Stimulated activated CD4-positive, alpha-beta T cell treated with anti-CD3 and anti-CD28 coated beads, Interleukin-2, amount 100 ng/mL, for 4 hours (primary cell): ENCODE results near the gene MBD4.
"Not testable (repeated sequence)": the region's sequence is repeated elsewhere in the genome, so short reads cannot be mapped to it uniquely, and the experiment has no call there.

Experiments used
- DNase-seq: peaks from one replicate; pipeline ENCODE4 v3.0.0-alpha.2; 2020; ENCODE audit warnings: low read depth

Gene MBD4

GRCh38 chr3:129429602-129430001 lies 10.1 kb downstream of the MBD4 start:
- no peak for DNase-seq

DNA sequence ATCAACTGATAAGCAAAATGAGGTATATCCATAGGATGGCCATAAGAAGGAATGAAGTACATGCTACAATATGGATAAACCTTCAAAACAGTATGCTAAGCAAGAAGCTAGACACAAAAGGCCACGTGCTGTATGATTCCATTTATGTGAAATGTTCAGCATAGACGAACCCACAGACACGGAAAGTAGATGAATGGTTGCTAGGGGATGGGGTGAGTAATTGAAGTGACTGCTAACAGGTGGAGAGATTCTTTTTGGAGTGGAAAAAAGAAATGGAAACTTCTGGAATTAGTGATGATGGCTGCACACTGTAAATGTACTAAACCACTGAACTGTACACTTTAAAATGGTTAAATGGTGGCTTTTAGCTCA lies 10.7 kb downstream of the MBD4 start:
- no peak for DNase-seq

DNA sequence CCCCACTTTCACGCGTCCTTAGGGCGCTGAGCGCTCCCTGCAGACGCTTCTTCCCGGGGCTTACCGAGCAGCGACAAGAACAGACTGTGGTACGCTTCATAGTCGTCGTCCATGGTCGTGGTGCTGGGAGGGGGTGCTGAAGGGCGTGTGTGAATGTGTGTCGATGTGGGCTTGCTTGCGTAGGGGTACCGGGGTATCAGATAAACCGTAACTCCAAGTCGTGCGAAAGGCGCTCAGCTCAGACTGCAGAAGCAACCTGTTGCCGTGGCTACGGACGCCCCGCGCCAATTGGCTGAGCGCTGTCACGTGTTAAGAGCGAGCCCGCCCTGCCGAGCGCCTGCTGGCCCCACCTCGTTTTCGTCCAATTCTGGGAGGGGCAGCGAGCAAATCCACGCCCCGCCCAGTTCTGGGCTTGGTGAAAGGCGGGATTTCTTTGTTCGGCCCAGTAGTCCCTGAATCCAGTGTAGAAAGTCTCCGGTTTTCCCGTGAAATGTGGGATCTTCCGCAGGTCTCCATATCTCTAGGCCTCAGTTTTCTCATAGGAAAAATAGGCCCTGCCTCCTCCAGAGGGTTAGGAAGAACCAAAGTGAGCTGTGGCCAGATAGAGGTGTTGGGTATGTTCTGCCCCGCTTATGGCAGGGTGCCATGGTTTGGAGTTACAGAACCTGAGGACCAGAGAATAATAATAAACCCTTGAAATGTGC lies 11.2 kb downstream of the MBD4 start, which contains the start of gene EFCAB12:
EFCAB12 (minus strand) TSS at position 261 of the 704 bp plus-strand sequence; CDS start at position 113, 148 bp downstream.
- peak; percentile 82 for DNase-seq

DNA sequence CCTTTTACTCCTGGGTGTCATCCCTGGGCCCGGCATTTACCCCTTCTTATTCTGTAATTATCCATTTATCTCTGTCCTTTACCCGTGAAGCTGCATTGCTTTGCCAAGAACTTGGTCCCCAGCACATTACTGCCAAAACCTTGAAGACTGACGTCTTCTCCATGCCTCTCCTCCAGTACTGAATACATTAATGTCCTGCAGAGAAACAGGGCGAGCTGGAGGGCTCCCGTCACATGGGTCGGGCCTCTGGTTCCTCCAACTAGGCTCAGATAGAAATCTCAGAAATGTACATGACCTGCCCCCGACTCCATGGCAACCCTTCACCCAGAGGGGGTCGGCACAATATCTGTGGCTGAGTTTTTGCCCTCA lies 11.8 kb downstream of the MBD4 start:
- DNase-seq, result no peak

GRCh38 chr3:129425619-129426018 lies 14.1 kb downstream of the MBD4 start:
- no peak for DNase-seq

GRCh38 chr3:129425213-129425612 lies 14.5 kb downstream of the MBD4 start:
- DNase-seq, result no peak

GRCh38 chr3:129424185-129424841 lies 15.4 kb downstream of the MBD4 start:
- DNase-seq, result no peak

DNA sequence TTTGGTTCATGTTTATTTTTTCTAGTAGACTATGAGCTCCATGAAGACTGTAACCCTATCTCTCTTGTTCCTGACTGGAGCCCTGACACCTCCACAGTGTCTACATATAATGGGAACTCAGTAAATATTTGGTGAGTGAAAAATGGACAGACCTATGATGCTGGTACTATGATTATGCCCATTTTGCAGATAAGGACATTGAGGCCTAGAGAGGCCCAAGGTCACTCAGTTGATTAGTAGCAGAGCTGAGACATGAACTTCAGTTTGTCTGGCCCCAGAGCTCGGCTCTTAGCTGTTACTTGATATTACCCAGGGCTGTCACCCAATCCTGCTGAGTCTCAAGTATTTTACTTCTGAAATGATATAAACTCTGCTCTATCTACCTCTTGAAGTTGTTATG lies 16.9 kb downstream of the MBD4 start:
- DNase-seq, result no peak

DNA sequence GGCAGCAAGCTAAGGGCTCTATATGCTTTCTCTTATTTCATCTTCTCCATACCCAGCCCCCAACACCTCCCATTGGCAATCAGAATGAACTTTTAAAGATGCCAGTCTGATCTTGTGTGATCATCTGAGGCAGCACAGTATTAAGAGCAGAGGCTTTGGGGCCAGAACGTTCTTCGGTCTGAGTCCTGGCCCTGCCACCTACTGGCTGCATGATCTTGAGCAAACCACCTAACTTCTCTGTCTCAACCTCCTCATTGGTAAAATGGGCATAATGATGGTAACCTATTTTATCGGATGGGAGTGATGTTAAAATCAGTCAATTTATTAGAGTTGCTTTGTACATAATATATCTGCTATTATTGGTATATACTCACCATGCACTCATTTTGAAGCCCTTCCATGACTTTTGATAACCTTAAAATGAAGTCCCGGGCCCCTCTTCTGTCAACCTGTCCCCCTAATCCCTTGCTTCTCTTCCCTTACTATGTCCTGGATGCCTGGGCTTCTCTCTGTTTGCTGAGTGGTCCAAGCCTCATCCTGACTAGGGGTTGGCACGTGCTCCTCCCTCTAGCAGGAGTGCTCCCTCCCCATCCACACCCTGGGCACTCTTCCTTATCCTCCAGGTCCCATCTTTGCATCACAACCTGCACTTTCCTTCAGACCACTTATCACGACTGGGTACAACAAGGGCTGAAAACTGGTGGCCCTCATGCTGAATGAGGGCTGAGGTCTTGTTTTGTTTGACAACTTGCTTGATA lies 17.6 kb downstream of the MBD4 start:
- DNase-seq, result no peak

- no peak for DNase-seq
These were observed 18.4 kb downstream of the MBD4 start for GRCh38 chr3:129421236-129421883.

GRCh38 chr3:129419476-129419875 lies 20.3 kb downstream of the MBD4 start:
- no peak for DNase-seq

DNA sequence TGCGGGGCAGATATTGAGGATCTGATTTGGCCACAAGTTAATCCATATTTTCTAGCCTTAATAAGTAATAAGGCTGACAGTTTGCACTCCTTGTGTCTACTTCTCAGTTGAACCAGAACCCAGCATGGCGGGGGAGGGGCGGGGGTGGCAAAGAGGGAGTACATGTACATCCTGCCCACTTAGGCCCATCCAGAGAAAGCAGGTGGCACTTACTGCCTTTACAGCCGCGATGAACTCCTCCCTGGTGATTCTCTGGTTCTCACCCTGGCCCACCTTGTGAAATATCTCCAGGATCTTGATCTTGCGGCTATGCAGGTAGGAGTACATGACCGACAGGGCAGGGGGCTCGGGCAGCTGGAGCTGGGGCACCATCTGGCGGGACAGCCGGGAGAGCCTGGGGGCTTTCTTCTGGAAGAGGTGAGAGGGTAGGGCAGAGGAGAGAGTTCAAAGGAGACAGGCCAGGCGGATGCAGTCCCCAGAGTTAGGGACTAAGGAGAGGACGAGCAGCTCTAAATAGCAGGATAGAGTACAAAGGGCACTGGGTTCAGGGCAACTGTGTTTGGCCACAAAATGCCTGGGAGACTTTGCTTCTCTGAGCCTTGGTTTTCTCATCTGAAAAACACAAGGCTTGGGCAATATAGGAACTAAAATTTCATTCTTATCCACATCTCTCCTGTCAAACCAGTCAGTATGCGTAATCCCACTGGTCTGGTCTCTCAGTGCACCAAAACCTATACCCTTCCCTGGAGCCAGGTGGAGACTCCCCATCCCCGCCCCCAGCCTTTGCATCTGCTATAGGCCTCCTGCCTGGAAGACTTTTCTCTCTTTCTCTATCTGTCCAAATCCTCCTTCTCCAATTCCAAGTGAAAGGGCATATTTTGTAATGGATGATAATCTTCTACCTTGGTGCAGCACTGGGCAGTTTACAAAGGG lies 21.4 kb downstream of the MBD4 start:
- DNase-seq, result no peak

DNA sequence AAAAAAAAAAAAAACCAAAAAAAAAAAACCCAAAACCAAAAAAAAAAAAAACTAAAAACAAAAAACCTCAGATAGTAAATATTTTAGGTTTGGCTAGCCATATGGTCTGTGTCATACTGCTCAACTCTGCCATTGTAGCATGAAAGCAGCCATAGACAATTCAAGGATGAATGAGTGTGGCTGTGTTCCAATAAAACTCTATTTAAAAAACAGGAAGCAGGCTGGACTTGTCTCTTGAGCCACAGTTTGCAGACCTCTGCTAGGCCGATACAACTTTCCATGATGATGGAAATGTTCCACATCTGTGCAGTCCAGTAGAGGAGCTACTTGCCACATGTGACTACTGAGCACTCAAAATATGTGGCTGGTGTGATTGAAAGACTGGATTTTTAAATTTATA lies 22.4 kb downstream of the MBD4 start:
- DNase-seq, result no peak

DNA sequence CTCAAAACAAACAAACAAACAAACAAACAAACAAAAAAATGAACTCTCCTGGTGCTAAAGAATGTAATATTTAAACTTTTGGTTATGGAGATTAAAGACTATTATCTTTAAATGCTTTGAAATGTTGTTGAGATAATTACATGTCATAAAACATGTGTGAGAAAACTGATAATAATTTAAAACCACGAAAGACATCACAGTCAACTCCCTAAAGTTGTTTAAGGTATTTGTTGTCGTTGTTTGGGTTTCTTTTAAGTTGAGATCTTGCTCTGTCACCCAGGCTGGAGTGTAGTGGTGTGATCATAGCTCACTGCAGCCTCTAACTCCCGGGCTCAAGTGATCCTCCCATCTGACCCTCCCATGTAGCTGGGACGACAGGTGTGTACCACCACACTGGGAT lies 23.3 kb downstream of the MBD4 start:
- no peak for DNase-seq

GRCh38 chr3:129415830-129416229 lies 23.9 kb downstream of the MBD4 start:
- DNase-seq, result no peak

- DNase-seq, result no peak
These were observed 24.4 kb downstream of the MBD4 start for GRCh38 chr3:129415378-129415777.

DNA sequence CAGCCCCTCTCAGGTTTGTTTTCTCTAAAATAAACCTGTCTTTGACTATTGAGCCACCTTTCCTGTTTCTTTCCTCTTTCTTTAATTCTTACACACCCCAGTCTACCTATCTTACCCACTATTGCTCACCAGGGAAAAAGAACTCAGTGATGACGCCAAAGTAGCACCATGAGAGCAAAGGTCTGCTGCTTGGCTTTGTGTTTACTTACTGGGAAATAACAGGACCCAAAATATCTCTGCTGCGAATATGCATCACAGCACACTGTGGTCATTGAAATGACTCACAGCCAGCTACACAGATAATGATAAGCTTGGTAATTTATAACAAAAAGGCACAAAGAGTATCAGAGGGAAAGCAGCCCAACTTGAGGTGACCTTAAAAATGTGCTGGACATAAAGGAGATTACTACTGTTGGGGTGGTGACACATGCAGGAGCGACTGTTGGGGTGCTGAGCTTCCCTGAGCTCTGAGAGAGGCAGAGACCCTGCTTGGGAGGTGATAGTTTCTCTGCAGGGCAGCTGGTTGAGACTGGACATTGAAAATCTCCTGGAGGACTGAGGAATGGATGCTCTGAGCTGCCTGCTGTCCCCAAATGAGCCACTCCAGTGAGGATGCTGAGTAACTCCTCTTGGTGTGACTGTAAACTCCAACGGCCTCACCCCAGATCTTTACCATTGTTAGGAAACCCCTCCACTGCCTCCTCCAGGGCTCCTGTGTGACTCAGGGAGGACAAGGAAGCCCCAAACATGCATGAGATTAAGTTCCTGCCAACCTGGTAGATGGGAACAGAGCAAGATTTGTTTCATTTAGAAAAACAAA lies 25.9 kb downstream of the MBD4 start:
- no peak for DNase-seq

DNA sequence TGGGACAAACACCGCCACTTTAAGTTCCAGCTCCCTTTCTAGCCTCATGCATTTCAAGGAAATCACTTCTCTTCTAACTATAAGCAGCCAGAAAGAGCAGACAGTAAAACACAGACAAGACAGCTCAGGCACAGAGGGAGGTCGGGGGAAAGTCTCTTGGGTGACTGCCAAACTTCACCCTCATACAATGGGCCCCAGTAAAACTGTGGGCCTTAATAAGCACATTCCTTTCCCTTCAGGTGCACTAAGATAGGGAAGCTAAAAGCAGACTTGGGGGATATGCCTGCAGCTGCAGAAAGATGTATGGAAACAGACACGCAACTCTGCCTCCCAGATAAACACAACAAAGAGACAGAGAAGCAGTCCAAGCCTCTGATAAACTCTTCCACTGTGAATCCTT lies 26.5 kb downstream of the MBD4 start:
- not testable (repeated sequence) for DNase-seq

DNA sequence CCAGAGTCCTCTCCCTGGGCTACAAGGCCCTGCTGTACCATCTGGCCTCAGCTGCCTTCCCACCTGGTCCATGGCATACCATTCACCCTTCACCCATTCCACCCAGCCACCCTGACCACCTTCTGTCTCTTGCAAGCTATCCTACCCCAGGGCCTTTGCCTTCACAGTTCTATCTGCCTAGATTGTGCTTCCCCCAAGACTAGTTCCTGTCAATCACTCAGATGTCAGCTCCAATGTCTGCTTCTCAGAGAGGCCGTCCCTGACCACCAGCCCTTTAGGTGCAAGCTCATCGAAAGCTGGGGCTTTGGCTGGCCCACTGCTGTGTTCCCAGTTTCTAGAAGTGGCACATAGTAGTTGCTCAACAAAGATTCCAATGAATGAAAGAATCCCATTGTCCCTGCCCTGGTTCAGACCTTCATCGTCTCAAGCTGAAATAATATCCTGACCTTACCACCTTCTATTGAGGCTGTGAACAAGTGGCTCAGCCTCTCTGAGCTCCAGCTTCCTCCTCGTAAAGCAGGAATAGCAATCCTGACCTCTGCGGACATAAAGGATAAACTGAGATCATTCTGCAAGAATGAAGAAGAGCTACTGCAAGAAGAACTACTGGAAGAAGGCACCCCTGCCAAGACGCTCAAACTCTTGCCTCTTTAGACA lies 27.1 kb downstream of the MBD4 start:
- no peak for DNase-seq

DNA sequence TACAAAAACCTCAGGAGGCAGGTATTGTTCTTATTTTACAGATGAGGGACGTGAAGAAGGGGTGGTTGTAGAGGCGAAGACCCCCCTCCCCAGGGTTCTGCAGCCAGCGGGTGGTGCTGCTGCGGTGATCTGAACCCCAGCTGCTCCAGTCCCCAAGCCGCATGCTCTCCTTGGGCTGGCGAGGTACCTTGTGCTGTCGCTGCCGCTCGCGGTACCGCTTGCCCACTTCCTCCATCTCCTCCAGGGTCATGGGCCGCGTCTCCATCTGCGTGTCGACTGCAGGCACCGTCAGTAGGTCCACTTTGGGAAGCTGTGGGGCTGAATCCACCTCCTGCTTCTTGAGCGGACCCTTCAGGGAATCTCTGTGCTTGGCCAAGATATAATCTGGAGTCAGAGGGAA lies 28.8 kb downstream of the MBD4 start:
- no peak for DNase-seq
